Upper lobe of left lung (tissue), 4 donors: ENCODE results near the gene ALPP.
"Not testable (repeated sequence)": the region's sequence is repeated elsewhere in the genome, so short reads cannot be mapped to it uniquely, and the experiment has no call there.

Experiments used
- POLR2AphosphoS5 ChIP-seq, 2 donors: sonication (generic); formaldehyde crosslinking; IDR thresholded peaks; one replicate each; pipeline ENCODE4 v1.5.1; 2017; ENCODE audit warnings: antibody characterized with exemption in 2 of 2
- TF ChIP-seq, protein P1 (sequence below), 6 experiments: fragments of 450-650 bp in 4 of 6; fragments of 200-600 bp in 2 of 6; sonication (generic) in 2 of 6; IDR thresholded peaks; one replicate each; pipeline ENCODE4 v1.5.1; 2016 to 2019; ENCODE audit warnings: antibody characterized with exemption in 6 of 6

- TF ChIP-seq, protein P1, sequence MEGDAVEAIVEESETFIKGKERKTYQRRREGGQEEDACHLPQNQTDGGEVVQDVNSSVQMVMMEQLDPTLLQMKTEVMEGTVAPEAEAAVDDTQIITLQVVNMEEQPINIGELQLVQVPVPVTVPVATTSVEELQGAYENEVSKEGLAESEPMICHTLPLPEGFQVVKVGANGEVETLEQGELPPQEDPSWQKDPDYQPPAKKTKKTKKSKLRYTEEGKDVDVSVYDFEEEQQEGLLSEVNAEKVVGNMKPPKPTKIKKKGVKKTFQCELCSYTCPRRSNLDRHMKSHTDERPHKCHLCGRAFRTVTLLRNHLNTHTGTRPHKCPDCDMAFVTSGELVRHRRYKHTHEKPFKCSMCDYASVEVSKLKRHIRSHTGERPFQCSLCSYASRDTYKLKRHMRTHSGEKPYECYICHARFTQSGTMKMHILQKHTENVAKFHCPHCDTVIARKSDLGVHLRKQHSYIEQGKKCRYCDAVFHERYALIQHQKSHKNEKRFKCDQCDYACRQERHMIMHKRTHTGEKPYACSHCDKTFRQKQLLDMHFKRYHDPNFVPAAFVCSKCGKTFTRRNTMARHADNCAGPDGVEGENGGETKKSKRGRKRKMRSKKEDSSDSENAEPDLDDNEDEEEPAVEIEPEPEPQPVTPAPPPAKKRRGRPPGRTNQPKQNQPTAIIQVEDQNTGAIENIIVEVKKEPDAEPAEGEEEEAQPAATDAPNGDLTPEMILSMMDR (IDR thresholded peaks at IDR 0.05), result not testable (repeated sequence)
- TF ChIP-seq POLR2AphosphoS5 (IDR thresholded peaks at IDR 0.05), result not testable (repeated sequence)
Measured at GRCh38 chr2:232378735-232379151, at the start of gene ALPP.
